Cerebellar nuclear complex (tissue), 1 donor: Measurements from ENCODE around the gene SP110.

Experiments used
- DNase-seq, 2 experiments: peaks; one replicate each; lab custom pipeline; 2025; lab: John Stamatoyannopoulos, UW

The SP110 gene

DNA sequence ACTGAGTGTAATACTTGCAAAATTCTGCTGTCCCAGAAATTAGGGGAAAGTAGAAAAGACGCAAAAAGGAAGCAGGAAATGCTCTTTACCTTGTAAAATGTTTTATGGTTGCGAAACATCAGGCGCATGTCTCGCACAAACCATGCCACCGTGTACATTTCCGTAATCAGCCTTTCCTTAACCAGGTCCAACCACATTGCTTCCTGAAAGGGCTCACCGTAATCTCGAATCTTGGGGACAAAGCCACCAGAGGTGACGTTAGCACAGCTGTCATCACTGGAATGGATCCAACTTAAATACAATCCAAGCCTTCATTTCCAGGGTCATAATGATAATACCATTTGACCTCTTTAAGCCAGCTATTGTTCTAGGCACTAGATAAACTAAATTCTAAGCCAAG, 49.3 kb downstream of the SP110 start:
- DNase-seq = no peak

DNA sequence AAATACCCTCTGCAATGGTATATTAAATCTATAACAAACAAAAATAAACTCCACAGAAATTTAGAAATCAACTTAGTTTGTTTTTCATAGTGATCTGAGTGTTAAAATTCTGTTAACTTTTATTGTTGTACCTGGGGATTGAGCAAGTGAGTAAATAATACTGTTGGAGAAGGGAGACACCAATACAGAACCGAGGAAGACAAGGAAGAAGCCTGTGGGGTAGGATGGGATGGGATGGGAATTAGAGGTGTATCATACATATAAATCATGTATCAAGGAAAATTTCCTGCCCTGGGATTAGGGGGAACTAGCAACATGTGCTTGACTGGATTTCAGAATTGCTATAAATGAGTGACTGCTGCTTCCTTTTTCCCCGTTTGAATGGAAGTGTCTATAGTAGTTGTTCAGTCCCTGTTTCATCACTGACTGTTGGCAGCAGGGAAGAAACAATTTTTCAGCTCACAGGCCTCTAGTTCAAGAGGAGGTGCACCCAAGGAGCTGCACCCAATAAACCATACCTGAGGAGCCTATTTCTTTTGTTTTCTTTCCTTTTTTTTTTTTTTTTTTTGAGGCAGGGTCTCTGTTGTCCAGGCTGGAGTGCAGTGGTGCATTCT, 53.1 kb downstream of the SP110 start:
- DNase-seq = no peak

DNA sequence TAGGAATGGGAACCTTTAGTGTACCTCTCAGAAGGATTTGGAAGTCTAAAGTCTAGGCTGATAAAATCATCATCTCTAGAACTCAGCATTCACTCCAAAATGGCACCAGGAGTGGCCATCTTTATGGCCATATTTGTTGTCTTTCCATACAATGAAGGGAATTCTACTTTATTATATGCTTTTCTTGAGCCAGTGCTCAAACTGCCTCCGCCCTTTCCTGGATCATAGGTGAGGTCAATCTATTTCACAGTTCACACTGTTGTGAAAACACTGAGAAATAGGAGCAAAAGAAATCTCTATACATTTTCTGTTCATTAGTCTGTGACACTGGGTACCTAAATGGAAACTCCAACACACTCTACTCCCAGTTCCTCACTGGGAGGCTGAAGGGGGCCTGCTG, 55.6 kb downstream of the SP110 start:
- no peak for DNase-seq

DNA sequence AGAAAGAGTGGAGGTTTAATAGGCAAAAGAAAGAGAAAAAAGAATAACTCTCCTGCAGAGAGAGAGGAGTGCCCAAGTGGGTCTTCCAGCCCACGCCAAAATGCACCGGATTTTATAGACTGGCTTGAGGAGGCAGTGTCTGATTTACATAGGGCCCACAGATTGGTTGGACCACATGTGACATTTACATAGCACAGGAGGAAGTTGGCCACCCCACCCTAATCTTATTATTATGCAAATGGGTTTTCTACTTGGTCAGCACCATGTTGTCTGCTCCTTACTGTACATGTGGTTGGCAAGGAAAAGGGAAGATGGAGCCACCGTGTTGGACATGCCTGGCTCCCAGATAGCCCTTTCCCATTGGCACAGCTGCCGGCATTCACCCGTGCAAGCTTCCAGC, 56.8 kb downstream of the SP110 start:
- DNase-seq = no peak

DNA sequence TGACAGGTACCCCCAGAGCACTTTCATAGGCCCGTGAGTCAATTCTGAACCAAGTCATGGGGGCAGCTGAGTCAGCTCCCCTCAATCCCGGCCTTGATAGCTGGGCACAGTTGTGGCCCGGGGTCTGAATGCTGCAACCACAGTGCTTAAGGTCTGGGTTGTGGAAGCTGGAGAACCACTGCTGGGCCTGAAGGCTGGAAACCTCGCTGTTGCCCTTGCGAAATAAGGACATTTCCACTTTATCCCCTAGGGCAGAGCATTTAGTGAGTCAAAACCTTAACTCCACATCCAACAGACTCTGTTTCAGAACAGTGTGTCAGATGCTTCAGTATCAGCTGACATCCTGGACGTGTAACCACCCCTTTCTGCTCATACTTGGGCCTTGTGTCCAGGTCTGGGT, 58.6 kb downstream of the SP110 start:
- no peak for DNase-seq

DNA sequence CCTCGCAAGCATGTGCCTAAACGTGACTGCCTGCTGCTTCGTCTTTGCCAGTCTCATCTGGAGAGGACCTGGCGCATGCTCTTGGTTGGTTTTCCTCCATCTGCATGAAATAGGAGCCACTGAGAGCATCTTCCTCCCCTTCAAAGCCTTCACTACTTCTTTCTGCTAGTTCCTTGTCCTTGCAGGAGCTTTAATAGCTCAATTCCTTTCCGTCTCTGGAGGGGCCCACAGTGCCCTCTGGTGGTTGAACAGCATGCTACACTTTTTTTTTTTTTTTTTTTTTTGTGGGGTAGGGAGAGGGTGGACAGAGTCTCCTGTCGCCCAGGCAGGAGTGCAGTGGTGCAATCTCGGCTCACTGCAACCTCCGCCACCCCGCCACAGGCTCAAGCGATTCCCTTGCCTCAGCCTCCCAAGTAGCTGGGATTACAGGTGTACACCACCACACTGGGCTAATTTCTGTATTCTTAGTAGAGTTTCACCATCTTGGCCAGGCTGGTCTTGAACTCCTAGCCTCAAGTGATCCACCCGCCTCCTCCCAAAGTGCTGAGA, 59.6 kb downstream of the SP110 start:
- no peak for DNase-seq

DNA sequence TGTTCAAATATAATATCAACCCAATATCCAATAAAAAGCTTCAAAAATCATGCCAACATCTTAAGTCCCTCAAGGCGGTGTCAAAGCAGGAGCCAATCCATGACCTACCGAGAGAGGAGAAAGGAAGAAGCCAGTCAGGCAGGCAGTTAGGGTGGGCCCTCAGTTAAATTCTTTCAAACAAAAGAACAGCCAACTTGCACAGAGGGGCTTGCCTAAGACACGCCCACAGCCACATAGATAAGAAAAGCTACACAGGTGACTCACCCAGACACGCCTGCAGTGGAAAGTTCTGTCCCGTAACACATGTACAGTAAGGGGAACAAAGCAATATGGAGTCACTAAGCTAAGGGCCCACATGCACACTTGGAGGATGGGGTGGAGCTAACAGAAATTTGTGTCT, 61.3 kb downstream of the SP110 start:
- no peak for DNase-seq

DNA sequence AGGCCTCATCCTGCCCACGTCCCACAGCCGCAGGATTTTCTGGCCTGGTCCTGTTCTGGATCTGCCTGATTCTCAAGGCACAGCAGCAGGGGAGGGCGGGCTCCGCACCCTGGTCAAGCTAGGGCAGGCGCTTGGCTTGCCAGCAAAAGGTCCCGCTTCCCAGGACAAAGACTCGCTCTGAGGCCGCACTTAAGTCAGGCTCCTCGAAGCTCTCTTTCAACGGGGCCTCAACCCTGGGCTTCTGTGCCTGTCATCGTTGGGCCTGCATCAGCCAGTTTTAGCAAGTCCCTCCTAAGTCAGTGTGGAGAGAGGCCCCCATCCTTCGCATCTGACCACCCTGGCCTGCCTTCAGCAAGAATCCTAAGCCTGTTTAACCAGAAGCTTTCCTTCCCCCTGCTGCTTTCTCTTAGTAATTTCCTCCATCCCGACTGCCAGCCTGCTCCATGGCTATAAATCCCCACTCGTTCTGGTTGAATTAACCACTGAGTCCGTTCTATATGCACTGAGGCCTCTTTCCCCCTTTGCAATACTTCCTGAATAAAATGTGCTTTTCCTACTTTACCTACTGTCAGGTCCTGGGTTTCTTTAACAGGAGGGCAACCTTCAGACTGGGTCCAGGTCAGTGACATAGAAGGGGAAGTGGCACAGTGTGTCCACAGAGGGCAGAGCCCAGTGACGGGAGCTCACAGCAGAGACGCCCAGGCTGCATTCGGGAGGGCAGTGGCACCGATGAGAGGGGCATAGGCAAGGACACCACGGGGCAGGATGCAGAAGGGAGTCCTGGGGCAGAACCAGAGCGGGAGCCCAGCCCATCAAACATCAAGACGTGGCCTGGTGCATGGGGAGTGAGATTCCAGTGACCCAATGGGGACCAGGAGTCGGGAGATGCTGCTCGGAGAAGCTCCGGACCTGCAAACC, 62.7 kb downstream of the SP110 start:
- DNase-seq = no peak

DNA sequence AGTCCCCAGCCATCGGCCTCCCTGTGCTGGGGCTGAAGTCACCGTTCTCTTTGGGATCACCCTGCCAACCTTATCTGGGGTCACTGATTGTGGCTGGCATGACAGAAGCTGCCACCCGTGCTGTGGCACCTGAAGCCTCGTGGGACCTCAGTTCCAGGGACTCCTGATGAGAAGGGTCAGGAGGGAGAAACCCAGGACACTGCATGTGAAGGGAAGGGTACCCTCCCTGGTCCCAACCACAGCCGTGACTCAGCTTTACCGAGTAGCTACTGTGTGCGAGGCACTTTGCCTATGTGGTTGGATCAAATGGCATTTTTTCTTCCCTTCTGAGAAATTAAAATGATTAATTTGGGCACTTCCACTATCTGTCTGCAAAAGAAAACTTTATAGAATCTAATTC, 64.4 kb downstream of the SP110 start:
- DNase-seq = no peak

DNA sequence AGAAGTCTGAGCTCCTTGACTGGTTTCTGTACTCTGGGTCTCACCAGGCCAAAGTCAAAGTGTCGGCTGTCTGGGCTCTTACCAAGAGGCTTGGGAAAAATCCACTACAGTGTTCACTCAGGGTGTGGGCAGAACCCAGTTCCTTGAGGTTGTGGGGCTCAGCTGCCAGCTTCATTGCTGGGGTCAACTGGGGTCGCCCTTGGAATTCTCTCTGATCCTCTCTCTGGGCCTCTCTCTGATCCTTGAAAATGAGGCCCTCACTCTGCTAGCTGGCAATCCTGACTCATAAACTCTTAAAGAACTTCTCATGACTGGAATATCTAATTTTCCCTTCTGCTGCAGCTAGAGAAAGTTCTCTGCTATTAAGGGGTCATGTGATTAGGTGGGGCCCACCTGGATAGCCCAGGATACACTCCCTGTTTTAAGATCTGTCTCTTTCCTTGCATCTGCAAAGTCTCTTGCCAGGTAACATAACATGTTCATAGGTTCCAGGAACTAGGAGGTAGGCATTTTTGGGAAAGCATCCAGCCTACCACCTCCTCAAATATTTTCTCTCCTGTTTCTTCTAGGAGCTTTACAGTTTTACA, 66.3 kb downstream of the SP110 start:
- DNase-seq = no peak

DNA sequence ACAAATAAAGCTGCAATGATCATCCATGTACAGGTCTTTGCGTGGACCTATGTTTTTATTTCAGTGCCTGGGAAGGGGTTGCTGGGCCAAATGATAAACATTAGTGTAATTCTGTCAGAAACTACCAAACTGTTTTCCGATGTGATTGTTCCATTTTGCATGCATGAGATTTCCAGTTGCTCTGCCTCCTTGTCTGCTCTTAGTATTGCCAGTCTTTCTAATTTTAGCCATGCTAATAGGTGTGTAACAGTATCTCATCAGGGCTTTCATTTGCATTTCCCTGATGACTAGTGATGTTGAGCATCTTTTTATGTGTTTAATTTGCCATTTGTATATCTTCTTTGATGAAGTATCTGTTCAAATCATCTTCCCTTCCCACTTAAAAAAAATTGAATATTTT, 67.5 kb downstream of the SP110 start:
- DNase-seq = no peak

DNA sequence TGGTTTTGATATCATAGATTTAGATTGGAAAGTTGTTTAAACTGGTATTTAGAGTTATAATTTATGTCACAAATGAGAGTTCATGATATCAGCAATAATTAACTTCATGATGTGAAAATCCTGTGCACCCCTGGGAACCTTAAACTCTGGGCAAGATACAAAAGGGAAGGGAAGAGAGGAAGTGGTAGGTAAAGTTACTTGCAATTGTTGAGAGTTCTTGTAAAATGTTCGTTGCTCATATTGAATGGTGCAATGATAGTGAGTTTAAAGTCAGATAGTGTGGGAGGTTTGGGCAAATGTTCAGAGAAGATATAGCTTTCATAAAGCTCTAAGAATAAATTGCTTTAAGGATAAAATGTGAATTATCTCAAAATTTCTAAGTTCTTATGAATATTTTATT, 75.4 kb downstream of the SP110 start:
- DNase-seq = no peak

DNA sequence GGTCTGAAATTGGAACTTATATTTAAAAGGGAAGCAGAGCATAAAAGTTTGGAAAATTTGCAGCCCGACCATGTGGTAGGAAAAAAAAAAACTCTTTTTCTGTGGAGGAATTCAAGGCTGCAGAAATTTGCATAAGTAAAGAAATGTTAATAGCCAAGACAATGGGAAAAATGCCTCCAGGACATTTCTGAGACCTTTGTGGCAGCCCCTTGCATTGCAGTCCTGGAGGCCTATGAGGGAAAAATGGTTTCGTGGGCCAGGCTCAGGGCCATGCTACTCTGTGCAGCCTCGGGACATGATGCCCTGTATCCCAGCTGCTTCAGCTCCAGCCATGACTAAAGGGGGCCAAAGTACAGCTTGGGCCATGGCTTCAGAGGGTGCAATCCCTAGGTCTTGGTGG, 79.1 kb downstream of the SP110 start:
- no peak for DNase-seq

DNA sequence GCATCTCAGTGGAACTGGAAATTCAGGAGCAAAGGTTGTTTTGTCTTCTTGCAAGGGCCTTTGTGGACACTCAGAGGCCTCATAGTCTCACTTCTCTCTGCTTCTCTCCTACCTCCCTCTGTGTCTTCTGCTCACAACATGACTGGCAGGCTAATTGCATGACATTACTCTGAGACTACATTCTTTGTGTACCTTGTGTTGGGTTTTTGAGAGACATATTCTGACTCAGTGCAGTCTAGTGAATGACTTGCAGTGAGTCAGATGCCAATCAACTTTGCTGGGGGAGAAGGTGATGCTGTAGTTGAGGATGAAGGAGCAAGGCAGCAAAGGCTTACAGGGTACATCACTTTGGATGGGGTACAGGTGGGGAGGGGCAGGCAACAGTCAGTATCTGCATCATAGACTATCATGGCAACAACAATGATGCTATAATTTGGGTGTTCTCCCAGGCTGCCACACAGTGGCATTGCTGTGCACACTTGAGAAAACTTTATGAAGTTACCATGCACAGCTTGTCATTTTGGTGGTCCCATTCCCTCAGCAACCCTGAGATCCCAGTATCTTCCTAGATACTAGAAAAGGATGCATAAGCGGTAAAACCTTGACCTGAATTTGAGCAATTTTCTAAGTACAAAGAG, 81.8 kb downstream of the SP110 start:
- DNase-seq = no peak

DNA sequence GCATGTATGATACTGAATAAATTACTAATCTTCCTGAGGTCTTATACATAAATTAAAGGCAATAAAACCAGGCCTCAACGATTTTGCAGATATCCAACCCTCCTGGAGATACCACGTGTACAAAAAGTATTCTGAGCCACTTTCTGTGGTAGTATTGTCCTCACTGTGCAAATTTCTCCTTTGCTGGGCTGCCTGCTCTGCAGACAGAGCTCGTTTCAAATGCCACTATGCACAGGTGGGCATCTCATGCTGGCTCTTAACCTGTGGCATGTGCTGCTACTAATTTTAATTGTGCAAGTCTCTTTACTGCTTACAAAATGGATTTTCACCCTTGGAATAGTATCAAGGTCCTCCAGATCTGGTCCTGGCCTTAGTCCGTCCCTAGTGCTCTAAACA, 84.7 kb downstream of the SP110 start:
- no peak for DNase-seq

DNA sequence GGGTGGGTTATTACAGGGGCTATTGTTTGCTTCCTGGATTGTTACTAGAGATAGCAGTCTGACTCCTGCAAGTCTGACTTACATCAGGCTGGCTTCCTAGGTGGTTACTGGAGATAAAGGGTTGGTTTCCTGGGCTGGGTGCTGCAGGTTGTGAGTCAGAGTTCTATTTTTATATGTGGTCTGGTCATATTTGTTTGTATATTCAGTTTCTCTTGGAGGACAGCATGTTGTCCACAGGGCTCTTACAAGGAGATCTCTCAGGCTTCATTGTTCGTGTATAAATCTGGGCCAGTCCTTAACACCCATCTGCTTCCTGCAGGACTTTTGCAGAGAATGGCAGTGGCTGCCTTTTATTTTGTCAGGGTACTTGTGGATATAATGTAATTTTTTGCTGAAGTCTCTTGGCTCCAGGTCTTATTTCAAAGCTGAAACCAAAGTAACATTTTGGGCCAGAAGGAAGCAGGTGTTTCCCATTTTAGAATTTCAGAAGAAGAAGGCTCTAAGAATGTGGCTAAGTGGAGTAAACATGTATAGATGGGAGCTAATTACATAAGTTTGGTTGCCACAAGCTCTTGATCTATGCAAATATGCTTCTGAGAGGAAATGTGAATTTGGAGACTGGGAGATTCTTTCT, 85.2 kb downstream of the SP110 start:
- no peak for DNase-seq

DNA sequence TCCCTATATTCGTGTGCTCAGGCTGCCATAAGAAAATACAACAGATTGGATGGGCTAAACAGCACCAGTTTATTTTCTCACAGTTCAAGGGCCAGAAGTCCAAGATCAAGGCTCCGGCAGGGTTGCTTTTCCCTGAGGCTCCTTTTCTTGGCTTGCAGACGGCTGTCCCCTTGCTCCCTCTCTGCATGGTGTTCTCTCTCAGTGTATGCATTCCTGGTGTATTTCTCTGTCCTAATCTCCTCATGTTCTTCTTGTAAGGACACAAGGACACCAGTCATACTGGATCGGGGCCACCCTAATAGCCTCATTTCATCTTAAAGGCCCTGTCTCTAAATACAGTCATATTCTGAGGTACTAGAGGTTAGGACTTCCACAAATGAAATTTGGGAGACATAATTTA, 88.4 kb downstream of the SP110 start:
- no peak for DNase-seq

DNA sequence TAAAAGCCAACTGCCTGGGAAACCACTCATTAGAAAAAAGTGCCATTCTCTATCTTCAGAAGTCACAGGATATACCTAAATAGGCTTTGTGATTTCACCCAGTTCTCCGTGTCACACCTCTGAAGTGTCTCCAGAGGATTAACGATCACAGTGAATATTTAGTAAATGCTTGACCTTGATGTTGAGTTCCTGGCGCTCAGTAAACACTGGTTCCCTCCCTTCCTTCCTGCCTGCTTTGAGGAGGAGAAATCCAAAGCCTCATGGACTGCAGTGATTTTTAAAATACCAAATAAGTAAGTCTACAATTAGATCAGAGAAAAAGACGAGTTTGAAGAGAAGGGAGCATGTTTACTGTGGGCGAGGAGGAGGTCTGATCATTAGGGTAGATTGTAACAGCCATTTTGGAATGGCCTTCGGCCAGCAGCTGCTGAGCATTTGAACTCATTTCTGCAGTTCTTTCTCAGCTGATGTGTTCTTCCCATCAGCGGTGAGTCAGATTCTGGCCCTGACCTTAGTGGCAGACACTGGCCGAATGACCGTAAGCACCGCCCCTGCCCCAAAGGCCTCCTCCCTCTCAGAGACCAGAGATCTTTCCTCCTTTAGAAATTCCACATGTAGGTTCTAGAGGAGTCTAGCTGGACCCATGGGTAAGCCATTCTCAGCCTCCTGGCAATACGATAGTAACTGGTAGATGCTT, 89.0 kb downstream of the SP110 start:
- DNase-seq = no peak

DNA sequence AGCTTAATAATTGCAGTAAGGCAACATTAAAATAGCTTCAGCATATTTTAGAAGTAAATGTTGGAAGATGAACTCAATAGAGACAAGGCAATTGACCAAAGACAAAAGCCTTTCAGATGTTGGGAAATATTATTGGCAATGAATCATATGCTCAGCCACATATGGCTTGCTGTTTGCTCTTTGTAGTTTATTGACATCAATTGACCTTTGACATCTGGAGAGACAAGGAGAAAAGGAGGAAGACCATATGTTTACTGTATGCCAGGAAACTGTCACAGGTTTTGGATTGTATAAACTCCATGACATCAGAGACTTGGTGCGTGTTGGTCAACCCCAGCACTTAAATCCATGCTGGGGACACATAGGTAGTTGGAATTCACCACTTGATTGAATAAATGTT, 90.4 kb downstream of the SP110 start:
- no peak for DNase-seq

DNA sequence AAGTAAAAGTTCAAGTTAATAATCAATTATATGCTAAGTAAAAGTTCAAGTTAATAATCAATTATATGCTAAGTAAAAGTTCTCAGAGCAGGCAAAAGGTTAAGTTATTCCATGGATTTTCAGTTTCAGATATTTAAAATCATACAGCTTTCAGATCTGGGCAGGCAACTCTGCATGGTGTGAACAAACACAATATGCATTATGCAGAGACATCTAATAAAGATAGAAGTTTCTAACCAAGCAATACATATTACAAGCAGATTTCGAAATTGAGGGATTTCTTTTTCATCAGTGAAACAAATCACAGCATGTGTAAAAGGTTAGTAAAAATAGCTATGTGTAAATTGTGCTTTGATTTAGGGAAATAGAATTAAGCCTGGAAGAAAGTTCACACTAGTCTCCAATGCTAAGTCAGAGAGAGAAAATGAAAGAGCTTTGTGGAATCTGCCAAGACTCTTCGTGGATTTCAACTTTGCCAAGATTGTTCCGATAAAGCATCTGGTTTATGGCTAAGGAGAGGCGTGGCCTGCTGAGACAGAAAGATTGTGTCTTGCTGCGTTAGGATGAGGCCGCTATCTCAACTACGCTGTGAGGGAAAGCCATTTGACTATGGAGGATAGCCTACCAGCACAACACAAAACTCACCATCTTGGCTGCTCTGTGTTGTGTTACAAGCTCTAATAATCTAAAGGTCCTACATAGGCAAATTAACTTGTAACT, 91.0 kb downstream of the SP110 start:
- no peak for DNase-seq

DNA sequence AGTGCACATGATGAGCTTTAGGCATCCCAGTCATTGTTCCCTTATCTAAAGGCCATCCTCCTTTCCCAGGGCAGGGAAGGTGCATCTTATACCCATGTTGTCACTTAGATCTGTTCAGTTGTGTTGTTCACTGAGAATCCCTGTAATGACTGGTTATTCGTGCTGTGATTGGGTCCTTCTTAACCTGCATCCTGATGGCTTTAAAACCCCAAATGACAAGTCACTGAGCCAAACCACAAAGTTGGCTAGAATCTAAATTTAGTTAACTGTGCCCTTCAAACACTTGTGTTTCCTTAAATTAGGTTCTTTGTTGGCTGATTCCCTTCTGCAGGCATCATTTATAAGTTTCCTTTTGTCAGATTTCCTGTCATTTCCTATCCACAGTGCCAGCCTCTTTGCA, 92.6 kb downstream of the SP110 start:
- DNase-seq = no peak
